Measurements from ENCODE around the gene SKI. TPM values are rescaled to one million over a fixed set of nuclear protein-coding genes. Genes with fewer than 3 reads are reported as not detected.

The SKI gene
- total RNA-seq, 1 donor from 2014 or later = 77.5 TPM

- no peak for DNase-seq (ENCODE audit: low spot score)
These were observed 111.3 kb downstream of the SKI start for GRCh38 chr1:2339206-2340085.

GRCh38 chr1:2340086-2340917 is 112.2 kb downstream of the SKI start:
- DNase-seq (ENCODE audit: low spot score) = no peak

- no peak for DNase-seq (ENCODE audit: low spot score)
These were observed 112.8 kb downstream of the SKI start for GRCh38 chr1:2340918-2341254.

GRCh38 chr1:2341706-2342383 is 113.7 kb downstream of the SKI start:
- DNase-seq (ENCODE audit: low spot score) = no peak

GRCh38 chr1:2342384-2343022 is 114.4 kb downstream of the SKI start:
- DNase-seq (ENCODE audit: low spot score) = no peak

GRCh38 chr1:2343023-2343935 is 115.2 kb downstream of the SKI start:
- no peak for DNase-seq (ENCODE audit: low spot score)

GRCh38 chr1:2344121-2344681 is 116.1 kb downstream of the SKI start:
- DNase-seq (ENCODE audit: low spot score) = peak; percentile 83

GRCh38 chr1:2344744-2345296 is 116.7 kb downstream of the SKI start:
- DNase-seq (ENCODE audit: low spot score) = no peak

GRCh38 chr1:2345297-2346075 is 117.4 kb downstream of the SKI start:
- DNase-seq (ENCODE audit: low spot score) = no peak

GRCh38 chr1:2346691-2347408 is 118.7 kb downstream of the SKI start:
- DNase-seq (ENCODE audit: low spot score) = no peak

- no peak for DNase-seq (ENCODE audit: low spot score)
These were observed 119.3 kb downstream of the SKI start for GRCh38 chr1:2347409-2347785.

- no peak for DNase-seq (ENCODE audit: low spot score)
These were observed 119.8 kb downstream of the SKI start for GRCh38 chr1:2347896-2348295.

GRCh38 chr1:2348346-2349325 is 120.5 kb downstream of the SKI start:
- no peak for DNase-seq (ENCODE audit: low spot score)

- DNase-seq (ENCODE audit: low spot score) = no peak
These were observed 121.7 kb downstream of the SKI start for GRCh38 chr1:2349806-2350205.

GRCh38 chr1:2350501-2350900 is 122.4 kb downstream of the SKI start:
- no peak for DNase-seq (ENCODE audit: low spot score)

- no peak for DNase-seq (ENCODE audit: low spot score)
These were observed 123.0 kb downstream of the SKI start for GRCh38 chr1:2350911-2351655.

- no peak for DNase-seq (ENCODE audit: low spot score)
These were observed 123.6 kb downstream of the SKI start for GRCh38 chr1:2351723-2352122.

All from ureter (tissue), 1 donor.